ENCODE results near the gene CAPN7.

Gene CAPN7

GRCh38 chr3:15229262-15229661 lies 23.2 kb downstream of the CAPN7 start (continued):
- TF ChIP-seq, protein P1, sequence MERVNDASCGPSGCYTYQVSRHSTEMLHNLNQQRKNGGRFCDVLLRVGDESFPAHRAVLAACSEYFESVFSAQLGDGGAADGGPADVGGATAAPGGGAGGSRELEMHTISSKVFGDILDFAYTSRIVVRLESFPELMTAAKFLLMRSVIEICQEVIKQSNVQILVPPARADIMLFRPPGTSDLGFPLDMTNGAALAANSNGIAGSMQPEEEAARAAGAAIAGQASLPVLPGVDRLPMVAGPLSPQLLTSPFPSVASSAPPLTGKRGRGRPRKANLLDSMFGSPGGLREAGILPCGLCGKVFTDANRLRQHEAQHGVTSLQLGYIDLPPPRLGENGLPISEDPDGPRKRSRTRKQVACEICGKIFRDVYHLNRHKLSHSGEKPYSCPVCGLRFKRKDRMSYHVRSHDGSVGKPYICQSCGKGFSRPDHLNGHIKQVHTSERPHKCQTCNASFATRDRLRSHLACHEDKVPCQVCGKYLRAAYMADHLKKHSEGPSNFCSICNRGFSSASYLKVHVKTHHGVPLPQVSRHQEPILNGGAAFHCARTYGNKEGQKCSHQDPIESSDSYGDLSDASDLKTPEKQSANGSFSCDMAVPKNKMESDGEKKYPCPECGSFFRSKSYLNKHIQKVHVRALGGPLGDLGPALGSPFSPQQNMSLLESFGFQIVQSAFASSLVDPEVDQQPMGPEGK (CRISPR knock-in tag; IDR thresholded peaks at IDR 0.05; ENCODE audit: borderline replicate concordance) = no peak
- TF ChIP-seq POU6F1 (CRISPR knock-in tag; IDR thresholded peaks at IDR 0.05; ENCODE audit: borderline replicate concordance, low read depth) (no peak), ISL1 (CRISPR knock-in tag; IDR thresholded peaks at IDR 0.05) (no peak), GLIS3 (CRISPR knock-in tag; IDR thresholded peaks at IDR 0.05) (no peak), OSR1 (CRISPR knock-in tag; IDR thresholded peaks at IDR 0.05) (no peak), ZC3H10 (CRISPR knock-in tag; IDR thresholded peaks at IDR 0.05) (no peak), TCF4 (CRISPR knock-in tag; IDR thresholded peaks at IDR 0.05; ENCODE audit: borderline replicate concordance) (no peak), ESRRG (CRISPR knock-in tag; IDR thresholded peaks at IDR 0.05) (no peak), RARB (CRISPR knock-in tag; IDR thresholded peaks at IDR 0.05) (no peak), PPARA (CRISPR knock-in tag; IDR thresholded peaks at IDR 0.05; ENCODE audit: borderline replicate concordance) (no peak), ZNF70 (CRISPR knock-in tag; IDR thresholded peaks at IDR 0.05) (no peak), BACH2 (CRISPR knock-in tag; IDR thresholded peaks at IDR 0.05; ENCODE audit: borderline replicate concordance) (no peak)

DNA sequence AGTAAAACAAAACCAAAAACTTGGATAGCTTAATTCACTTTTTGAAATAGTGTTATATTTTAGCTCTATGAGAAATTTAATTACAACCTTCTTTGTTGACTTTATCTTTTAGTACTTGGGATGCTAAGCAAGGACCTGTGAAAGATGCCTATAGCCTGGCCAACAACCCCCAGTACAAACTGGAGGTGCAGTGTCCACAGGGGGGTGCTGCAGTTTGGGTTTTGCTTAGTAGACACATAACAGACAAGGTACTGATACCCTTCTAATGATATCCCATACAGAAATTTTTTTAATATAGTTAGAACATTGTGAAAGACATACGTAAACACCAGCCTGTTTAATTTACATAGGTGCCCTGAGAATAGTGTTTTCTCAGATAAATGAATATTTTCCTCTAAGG lies 35.3 kb downstream of the CAPN7 start:
- ATAC-seq = peak; percentile 51; the same call in 2 of the 3 replicates
- TF ChIP-seq ARNTL (CRISPR knock-in tag; IDR thresholded peaks at IDR 0.05; ENCODE audit: borderline replicate concordance, low read depth) = no peak
- no peak for TF ChIP-seq TOX (CRISPR knock-in tag; IDR thresholded peaks at IDR 0.05; ENCODE audit: borderline replicate concordance)
- TF ChIP-seq GLIS3 (CRISPR knock-in tag; IDR thresholded peaks at IDR 0.05) = no peak
- TF ChIP-seq TCF4 (CRISPR knock-in tag; IDR thresholded peaks at IDR 0.05; ENCODE audit: borderline replicate concordance) = no peak
- TF ChIP-seq CSDC2 (CRISPR knock-in tag; IDR thresholded peaks at IDR 0.05) = no peak
- TF ChIP-seq ZC3H10 (CRISPR knock-in tag; IDR thresholded peaks at IDR 0.05) = no peak
- TF ChIP-seq PPARA (CRISPR knock-in tag; IDR thresholded peaks at IDR 0.05; ENCODE audit: borderline replicate concordance) = no peak
- TF ChIP-seq, protein P2, sequence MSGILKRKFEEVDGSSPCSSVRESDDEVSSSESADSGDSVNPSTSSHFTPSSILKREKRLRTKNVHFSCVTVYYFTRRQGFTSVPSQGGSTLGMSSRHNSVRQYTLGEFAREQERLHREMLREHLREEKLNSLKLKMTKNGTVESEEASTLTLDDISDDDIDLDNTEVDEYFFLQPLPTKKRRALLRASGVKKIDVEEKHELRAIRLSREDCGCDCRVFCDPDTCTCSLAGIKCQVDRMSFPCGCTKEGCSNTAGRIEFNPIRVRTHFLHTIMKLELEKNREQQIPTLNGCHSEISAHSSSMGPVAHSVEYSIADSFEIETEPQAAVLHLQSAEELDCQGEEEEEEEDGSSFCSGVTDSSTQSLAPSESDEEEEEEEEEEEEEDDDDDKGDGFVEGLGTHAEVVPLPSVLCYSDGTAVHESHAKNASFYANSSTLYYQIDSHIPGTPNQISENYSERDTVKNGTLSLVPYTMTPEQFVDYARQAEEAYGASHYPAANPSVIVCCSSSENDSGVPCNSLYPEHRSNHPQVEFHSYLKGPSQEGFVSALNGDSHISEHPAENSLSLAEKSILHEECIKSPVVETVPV (CRISPR knock-in tag; IDR thresholded peaks at IDR 0.05) = no peak
- no peak for TF ChIP-seq ISL1 (CRISPR knock-in tag; IDR thresholded peaks at IDR 0.05)

- TF ChIP-seq ZNF70 (CRISPR knock-in tag; IDR thresholded peaks at IDR 0.05) = no peak
- no peak for TF ChIP-seq ZFP3 (CRISPR knock-in tag; IDR thresholded peaks at IDR 0.05)
- TF ChIP-seq ZNF8 (CRISPR knock-in tag; IDR thresholded peaks at IDR 0.05) = no peak
- no peak for TF ChIP-seq CSDC2 (CRISPR knock-in tag; IDR thresholded peaks at IDR 0.05)
- TF ChIP-seq ESRRG (CRISPR knock-in tag; IDR thresholded peaks at IDR 0.05) = no peak
- no peak for TF ChIP-seq BACH2 (CRISPR knock-in tag; IDR thresholded peaks at IDR 0.05; ENCODE audit: borderline replicate concordance)
- no peak for ATAC-seq
Observed at GRCh38 chr3:15243822-15244482, 37.9 kb downstream of the CAPN7 start.

GRCh38 chr3:15246186-15246585 lies 40.1 kb downstream of the CAPN7 start:
- no peak for ATAC-seq
- TF ChIP-seq ESRRG (CRISPR knock-in tag; IDR thresholded peaks at IDR 0.05) = no peak

DNA sequence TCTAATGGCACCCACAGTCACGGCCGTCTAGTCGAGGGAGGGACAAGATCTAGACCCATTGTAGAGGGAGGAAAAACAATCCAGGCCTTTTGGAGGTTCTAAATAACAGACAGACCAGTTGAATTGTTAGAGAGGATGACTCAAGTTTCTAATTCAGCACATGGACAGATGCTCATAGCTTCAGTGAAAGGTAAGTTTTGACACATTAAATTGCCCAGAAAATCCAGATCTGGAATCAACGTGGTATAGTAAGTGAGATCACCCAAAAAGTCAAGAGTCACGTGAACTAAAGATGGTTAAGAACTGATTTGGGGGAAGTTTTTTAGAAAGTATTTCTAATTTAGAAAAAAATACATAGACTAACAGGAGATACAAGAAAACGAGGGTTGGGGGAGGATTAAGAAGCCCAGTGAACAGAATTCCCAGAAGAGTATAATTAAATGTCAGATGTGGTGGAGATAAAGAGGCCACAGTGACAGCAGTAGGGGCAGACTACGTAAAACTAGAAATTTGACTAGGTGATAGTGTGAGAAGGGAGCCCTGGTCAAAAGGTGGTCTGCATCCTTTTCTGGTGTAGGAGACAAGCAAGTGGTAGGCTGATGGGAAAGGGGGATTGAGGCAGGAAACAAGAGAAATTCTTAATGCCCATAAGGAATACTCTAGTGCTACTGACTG lies 47.1 kb downstream of the CAPN7 start:
- ATAC-seq = no peak
- TF ChIP-seq ESRRG (CRISPR knock-in tag; IDR thresholded peaks at IDR 0.05) (no peak), ZFP30 (CRISPR knock-in tag; IDR thresholded peaks at IDR 0.05) (no peak), OSR1 (CRISPR knock-in tag; IDR thresholded peaks at IDR 0.05) (no peak), CSDC2 (CRISPR knock-in tag; IDR thresholded peaks at IDR 0.05) (no peak), ZC3H10 (CRISPR knock-in tag; IDR thresholded peaks at IDR 0.05) (no peak), ZFP3 (CRISPR knock-in tag; IDR thresholded peaks at IDR 0.05) (no peak), TOX (CRISPR knock-in tag; IDR thresholded peaks at IDR 0.05; ENCODE audit: borderline replicate concordance) (no peak), BACH2 (CRISPR knock-in tag; IDR thresholded peaks at IDR 0.05; ENCODE audit: borderline replicate concordance) (no peak), ZNF70 (CRISPR knock-in tag; IDR thresholded peaks at IDR 0.05) (no peak), TCF4 (CRISPR knock-in tag; IDR thresholded peaks at IDR 0.05; ENCODE audit: borderline replicate concordance) (no peak), SNAI2 (CRISPR knock-in tag; IDR thresholded peaks at IDR 0.05) (no peak), PPARA (CRISPR knock-in tag; IDR thresholded peaks at IDR 0.05; ENCODE audit: borderline replicate concordance) (no peak), ARNTL (CRISPR knock-in tag; IDR thresholded peaks at IDR 0.05; ENCODE audit: borderline replicate concordance, low read depth) (no peak)
- TF ChIP-seq, protein P3, sequence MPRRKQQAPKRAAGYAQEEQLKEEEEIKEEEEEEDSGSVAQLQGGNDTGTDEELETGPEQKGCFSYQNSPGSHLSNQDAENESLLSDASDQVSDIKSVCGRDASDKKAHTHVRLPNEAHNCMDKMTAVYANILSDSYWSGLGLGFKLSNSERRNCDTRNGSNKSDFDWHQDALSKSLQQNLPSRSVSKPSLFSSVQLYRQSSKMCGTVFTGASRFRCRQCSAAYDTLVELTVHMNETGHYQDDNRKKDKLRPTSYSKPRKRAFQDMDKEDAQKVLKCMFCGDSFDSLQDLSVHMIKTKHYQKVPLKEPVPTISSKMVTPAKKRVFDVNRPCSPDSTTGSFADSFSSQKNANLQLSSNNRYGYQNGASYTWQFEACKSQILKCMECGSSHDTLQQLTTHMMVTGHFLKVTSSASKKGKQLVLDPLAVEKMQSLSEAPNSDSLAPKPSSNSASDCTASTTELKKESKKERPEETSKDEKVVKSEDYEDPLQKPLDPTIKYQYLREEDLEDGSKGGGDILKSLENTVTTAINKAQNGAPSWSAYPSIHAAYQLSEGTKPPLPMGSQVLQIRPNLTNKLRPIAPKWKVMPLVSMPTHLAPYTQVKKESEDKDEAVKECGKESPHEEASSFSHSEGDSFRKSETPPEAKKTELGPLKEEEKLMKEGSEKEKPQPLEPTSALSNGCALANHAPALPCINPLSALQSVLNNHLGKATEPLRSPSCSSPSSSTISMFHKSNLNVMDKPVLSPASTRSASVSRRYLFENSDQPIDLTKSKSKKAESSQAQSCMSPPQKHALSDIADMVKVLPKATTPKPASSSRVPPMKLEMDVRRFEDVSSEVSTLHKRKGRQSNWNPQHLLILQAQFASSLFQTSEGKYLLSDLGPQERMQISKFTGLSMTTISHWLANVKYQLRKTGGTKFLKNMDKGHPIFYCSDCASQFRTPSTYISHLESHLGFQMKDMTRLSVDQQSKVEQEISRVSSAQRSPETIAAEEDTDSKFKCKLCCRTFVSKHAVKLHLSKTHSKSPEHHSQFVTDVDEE (CRISPR knock-in tag; IDR thresholded peaks at IDR 0.05) = no peak
- TF ChIP-seq, protein P1 (CRISPR knock-in tag; IDR thresholded peaks at IDR 0.05; ENCODE audit: borderline replicate concordance) = no peak

Data from SK-N-SH treated with all-trans-retinoic acid at 6 μM for 48 hours (cell line).